DMS153 treated with DMSO at 0.1 percent for 48 hours (cell line): ENCODE measurements around the gene WDR6.
"Not testable (repeated sequence)": the region's sequence is repeated elsewhere in the genome, so short reads cannot be mapped to it uniquely, and the experiment has no call there.

Experiments
- DNase-seq: peaks from one replicate; lab custom pipeline; 2025; ENCODE audit not compliant: unreplicated experiment; lab: John Stamatoyannopoulos, UW

The WDR6 gene

DNA sequence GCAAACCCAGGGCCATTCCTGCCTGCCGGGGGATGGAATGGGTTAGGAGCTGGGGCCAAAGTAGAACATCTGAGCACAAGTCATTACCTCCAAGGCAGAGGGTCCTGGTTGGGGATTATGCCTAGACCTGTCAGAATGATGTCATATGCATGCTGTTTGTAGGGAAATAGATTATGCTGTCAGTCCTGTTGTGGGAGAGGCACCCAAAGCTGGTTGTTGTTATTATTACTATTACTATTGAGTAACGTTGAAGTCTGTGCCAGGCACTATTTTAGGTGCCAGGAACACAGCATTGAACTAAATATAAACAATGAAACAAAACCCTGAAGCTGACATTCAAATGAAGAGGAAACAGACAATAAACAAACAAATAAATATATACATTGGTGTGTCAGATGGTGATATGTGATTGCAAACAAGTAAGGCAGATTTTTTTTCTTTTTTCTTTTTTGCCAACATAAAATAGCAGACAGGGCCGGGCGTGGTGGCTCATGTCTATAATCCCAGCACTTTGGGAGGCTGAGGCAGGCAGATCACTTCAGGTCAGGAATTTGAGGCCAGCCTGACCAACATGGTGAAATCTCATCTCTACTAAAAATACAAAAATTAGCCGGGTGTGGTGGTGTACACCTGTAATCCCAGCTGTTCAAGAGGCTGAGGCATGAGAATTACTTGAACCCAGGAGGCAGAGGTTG is 15.2 kb upstream of the WDR6 start:
- DNase-seq, result no peak

DNA sequence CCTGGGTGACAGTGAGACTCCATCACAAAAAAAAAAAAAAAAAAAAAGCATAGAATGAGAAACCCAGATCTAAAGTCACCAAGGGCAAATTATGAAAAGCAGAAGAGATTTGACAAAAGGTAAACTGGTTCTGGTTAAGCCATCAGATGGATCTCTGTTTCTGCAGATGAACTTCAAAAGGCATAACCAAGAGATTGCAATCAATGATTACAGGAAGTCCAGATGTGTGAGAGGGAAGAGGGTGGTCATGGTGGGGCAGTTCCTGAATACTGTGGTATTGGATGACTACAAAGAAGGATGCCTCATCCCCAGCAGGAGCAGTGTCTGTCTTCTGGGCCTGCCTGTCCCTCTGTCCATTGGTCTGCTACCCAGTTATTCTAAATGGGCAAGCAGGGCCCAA is 13.4 kb upstream of the WDR6 start:
- no peak for DNase-seq

DNA sequence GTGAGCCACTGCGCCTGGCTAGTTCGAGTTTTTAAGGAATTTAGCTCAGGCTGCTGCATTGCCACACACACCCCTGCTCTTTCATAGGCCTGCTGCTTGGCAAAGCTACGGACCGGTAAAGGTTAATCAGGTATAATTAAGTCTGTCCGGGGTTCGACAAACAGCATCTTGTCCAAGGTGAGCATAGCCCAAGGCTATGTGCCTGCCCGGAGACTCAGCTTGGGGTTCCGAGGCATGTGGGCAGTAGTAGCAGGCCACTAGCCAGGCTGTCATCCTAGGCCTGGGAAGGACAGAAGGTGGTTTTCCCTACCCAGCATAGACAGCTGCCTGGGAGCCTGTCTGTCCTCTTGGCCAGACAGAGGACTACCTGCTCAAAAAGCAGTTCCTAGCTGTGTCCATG is 10.6 kb upstream of the WDR6 start:
- DNase-seq, result no peak

DNA sequence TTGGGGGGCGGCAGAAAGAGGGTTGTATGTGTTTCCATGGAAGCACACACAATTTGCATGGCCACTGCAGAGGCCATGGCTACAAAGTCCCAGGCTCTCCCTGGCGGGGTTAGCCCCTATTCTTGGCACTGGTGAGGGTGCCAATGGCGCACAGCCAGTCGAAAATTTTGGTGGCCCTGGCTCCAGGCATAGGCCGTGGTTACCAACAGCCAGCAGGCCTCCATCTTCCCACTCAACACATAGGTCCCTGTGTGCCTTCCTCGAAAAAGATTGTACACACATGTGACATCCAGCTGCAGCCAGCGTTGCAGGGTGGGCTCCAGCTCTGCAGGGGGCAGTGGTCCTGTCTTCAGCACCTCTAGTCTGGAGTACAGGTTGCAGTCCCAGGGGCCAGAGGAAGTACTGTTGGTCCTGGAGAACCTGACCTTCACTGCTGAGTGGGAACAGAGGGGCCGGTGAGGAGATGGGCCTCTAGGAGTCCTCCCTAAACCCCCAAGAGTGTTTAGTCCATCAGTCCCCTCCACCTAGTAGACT is 10.0 kb upstream of the WDR6 start:
- DNase-seq, result no peak

DNA sequence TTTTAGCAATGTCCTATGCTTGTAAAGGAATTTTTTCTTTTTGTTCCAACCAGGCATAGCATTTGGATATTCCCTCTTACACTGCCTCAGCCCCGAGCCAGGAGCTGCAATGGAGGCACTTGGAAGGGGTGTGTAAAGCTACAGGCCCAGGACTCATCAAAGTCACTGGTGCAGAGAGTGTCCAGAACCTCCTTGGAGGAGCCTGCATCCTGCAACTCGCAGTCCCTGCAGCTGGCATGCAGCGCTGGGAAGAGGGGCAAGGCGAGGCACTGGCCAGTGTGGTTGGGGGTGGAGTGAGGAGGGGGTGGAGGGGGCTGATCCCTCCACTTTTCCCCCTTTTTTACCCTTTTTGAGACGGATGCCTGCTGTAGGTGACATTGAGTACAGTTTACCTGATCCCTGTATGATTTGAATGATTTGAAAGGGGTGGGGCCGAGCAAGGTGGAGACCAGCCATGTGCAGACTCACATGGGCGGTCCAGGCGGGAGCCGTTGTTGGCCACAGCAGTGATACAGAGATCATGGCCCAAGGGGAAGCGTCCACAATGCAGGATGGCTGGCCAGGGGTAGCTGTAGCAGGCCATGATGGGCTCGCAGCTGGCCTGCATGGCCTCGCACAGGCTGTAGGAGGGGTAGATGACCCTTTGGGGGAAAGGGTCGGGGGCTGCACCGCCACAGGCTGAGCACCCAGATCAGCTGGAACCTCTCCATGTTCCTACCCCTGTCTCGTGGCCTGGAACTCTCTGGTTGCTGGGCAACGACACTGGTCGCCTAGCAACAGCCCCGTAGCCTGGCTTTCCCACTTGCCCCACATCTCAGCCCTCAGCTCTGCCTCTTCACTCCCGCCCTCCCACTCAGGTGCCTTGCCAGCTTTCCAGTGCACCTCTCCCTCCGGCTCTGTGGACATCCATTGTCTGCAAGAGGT is 9.2 kb upstream of the WDR6 start:
- DNase-seq, result no peak

DNA sequence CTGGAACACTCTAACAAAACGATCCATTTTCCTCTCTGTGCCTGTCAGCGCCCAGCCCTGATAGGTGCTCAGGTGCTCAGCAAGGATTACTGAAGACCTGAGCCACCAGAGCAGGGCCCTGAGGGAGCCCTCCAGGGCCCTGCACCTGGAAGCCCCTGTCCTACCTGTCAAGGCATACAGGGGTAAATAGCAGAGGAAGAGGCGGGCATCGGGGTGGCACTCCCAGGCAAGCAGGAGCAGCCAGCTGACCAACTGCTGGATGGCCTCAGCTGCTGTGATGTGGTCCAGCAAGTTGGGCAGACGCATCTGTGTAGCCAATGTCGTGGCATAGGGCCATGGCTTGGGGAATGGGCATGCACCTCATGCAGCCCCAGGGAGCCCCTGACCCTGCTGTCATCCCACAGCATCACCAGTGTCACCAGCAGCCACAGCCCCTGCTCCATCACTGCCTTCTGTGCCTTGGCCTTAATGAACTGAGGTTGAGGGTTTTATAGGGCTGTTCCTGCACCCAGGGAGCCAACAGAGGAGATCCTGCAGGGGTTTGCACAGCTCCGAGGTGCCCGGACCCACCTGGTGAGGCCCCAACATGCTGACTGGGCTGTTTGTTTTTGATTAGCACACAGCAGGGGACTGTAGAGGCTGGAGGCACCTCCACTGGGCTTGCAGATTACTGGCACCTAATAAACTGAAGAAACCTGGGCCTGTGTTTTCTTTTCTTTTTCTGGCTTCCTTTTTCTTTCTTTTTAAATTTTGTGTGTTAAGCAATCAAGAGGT is 7.9 kb upstream of the WDR6 start:
- no peak for DNase-seq

DNA sequence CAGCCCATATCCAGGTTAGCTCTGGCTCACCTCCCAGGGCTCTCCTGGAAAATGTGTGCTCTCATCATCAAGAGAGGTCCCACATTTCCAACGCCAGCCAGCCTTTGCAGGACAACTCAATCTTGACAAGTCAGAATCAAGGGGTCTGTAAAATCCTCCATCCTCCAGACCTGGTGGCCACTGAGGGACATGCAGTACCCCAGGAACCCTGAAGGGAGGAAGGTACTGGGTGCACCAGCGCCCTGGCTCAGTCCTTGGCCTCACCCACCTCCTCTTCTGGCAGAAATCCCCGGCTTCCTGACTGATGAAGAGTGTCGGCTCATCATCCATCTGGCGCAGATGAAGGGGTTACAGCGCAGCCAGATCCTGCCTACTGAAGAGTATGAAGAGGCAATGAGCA is 6.0 kb upstream of the WDR6 start:
- DNase-seq, result no peak

DNA sequence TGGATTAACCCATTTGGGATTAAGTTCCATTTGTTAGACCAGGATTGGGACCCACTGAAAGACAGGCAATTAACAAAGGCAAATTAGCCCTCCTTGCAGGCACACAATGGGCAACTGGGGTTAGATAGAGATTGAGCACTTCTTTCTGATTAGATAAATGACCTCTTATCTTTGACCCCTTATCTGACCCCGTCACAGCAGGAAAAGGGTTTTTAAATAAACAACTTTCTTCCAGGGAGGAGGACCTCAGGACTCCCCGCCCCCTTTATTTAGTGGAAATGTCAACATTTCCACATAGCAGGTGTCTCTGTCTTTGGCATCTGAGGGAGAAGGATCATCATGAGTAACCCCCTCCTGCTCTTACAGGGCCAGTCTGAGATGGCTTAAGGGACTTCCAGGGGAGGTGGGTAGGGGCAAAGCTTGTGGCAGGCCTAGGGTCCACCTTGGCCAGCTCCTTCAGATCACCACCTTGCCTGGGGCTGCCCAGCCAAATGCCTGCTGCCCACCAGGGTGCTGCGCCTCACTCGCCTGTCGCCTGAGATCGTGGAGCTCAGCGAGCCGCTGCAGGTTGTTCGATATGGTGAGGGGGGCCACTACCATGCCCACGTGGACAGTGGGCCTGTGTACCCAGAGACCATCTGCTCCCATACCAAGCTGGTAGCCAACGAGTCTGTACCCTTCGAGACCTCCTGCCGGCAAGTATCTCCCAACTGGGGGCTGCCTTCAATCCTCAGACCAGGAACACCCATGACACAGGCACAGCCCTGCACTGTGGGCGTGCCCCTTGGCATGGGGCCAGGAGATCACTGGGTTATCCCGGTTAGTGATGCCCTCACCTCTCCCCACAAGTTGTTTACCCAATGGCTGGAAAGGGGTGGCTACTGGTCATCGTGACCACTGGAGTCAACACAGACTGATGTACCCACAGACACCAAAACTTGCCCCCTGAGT is 2.6 kb upstream of the WDR6 start:
- no peak for DNase-seq

DNA sequence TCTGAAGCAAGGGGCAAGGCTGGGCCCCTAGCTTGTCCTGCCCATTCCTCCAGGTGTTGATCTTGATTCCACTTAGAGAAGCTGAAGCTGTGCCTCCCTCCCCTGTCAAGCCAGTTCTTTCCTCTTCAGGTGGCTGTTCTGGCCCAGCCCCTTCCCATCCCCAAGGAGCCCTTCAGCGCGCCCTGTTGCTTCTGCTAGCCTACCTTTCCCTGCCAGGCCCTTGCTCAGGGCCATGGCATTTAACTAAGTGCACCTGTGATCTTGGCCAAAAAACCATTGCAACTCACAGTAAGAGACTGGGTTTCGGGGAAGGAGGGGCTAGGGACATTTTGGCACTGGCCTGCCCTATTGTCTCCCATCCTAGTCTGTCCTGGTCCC is 1.9 kb upstream of the WDR6 start:
- no peak for DNase-seq

DNA sequence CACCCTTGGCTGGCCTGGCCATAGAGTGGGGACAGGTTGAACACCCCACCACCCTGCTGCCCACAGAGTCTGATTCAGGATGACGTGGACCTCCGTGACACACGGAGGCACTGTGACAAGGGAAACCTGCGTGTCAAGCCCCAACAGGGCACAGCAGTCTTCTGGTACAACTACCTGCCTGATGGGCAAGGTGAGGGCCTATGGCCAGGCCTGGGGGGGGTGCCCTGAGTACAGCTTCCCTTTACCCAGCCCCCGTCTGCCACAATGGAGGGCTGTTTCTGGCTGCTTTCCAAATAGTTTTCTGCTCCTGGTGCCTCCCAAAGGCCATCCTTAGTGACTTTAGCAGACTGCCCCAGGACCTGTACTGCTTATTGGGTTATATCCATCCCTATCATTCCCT is 1.2 kb upstream of the WDR6 start:
- DNase-seq, result no peak

DNA sequence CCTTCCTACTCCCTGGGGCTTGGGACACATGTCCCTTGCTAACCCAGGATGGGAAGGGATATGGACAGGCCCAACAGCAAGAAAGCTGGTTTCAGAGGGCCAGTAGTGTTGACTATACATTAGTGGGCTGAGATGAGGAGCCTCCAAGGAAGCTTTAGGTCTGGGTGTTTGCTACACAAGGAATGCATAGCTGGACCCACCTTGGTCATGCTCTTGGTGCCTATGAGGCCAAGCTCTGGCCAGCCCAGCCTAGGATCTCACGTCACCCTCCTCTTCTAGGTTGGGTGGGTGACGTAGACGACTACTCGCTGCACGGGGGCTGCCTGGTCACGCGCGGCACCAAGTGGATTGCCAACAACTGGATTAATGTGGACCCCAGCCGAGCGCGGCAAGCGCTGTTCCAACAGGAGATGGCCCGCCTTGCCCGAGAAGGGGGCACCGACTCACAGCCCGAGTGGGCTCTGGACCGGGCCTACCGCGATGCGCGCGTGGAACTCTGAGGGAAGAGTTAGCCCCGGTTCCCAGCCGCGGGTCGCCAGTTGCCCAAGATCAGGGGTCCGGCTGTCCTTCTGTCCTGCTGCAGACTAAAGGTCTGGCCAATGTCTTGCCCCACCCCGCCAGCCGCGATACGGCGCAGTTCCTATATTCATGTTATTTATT is 653 bp upstream of the WDR6 start:
- DNase-seq, result no peak

DNA sequence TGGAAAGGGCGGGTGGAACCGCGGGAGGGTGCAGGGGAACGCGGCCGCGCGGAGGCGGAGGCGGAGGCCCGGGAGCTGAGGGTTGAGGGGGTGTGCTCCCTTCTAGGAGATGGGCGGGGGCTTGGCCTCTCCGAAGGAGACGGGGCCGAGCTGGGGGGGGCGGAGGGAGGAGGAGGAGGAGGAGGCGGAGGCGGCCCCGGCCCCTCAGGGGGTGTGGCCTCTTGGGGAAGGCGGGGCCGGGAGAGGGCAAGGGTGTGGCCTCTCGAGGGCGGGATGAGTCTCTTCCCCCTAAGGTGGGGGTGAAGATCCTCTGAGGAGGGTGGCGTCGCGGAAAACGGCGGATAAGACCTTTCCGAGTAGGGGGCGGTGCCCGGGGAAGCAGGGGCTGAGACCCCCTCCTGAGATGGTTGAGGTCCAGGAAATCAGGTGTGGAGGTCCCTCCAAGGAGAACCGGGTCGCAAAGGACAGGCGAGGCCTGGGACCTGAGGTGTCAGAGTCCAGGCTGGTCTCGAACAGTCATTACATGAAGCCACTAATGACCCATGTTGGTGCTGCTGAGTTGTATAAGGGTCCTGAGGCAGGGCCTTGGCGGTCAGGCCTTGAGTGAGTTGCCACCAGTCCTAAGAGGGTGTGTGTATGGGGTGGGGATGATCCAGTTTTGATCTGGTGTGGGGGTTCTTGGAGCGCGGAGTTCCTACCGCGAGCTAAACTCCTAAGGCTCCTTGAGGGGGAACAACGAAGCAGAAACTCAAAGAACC is 759 bp downstream of the WDR6 start:
- no peak for DNase-seq

DNA sequence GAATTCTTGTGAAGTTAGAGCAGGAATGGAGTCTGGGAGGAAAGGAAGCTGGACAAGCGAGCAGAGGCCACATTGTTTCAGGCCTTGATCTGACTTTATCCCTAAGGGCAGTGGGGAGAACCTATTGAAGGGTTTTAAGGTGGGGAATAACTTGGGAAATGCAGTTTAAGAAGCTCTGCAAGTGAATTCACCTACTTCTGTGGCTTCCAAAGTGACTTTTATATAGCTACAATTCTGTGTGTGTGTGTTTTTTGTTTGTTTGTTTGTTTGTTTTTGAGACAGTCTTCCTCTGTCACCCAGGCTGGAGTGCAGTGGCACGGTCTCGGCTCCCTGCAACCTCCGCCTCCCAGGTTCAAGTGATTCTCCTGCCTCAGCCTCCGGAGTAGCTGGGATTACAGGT is 1.4 kb downstream of the WDR6 start:
- not testable (repeated sequence) for DNase-seq

DNA sequence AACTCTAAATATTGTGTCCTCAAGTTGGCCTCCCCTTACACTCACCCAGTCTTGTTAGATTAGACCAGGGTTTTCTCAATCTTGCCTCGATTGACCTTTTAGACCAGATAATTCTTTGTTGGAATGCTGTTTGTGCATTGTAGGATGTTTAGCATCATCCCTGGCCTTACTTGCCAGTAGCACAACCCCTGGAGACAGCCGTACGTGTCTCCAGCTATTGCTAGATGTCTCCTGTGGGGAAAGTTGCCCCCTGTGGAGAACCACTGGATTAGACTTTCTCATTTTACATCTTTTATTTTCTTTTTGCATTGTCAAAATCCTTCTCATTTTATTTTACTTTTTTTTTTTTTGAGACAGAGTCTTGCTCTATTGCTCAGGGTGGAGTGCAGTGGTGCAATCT is 2.2 kb downstream of the WDR6 start:
- DNase-seq, result no peak

DNA sequence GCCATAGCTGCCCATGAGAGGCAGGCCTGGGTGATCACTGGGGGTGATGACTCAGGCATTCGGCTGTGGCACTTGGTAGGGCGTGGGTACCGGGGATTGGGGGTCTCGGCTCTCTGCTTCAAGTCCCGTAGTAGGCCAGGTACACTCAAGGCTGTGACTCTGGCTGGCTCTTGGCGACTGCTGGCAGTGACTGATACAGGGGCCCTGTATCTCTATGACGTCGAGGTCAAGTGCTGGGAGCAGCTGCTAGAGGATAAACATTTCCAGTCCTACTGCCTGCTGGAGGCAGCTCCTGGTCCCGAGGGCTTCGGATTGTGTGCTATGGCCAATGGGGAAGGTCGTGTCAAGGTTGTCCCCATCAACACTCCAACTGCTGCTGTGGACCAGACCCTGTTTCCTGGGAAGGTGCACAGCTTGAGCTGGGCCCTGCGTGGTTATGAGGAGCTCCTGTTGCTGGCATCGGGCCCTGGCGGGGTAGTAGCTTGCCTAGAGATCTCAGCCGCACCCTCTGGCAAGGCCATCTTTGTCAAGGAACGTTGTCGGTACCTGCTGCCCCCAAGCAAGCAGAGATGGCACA is 5.3 kb downstream of the WDR6 start:
- no peak for DNase-seq

DNA sequence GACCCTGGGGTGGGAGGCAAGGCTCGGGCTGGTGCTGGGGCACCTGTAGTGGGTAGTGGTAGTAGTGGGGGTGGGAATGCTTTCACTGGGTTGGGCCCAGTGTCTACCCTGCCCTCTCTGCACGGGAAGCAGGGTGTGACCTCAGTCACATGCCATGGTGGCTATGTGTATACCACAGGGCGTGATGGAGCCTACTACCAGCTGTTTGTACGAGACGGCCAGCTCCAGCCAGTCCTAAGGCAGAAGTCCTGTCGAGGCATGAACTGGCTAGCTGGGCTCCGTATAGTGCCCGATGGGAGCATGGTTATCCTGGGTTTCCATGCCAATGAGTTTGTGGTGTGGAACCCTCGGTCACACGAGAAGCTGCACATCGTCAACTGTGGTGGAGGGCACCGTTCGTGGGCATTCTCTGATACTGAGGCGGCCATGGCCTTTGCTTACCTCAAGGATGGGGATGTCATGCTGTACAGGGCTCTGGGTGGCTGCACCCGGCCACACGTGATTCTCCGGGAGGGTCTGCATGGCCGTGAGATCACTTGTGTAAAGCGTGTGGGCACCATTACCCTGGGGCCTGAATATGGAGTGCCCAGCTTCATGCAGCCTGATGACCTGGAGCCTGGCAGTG is 6.0 kb downstream of the WDR6 start:
- DNase-seq, result no peak

DNA sequence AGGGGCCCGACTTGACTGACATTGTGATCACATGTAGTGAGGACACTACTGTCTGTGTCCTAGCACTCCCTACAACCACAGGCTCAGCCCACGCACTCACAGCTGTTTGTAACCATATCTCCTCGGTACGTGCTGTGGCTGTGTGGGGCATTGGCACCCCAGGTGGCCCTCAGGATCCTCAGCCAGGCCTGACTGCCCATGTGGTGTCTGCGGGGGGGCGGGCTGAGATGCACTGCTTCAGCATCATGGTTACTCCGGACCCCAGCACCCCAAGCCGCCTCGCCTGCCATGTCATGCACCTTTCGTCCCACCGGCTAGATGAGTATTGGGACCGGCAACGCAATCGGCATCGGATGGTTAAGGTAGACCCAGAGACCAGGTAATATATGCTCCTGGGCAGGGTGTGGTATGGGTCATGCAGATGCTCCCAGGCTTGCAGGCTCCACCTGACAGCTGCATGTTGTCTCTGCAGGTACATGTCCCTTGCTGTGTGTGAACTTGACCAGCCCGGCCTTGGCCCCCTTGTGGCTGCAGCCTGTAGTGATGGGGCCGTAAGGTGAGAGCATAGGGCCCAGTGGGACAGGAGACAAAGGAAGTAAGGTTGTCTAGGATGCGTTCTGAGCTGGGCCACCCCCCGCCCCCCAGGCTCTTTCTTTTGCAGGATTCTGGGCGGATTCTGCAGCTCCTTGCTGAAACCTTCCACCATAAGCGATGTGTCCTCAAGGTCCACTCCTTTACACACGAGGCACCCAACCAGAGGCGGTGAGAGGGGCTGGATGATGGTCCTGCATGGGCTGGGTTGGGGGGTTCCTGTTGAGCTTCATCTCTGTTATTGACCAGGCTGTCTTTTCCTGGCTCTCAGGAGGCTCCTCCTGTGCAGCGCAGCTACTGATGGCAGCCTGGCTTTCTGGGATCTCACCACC is 6.8 kb downstream of the WDR6 start:
- no peak for DNase-seq
